KMS-11 (cell line): ENCODE data around the gene LRRC70.
"Not testable (repeated sequence)": the region's sequence is repeated elsewhere in the genome, so short reads cannot be mapped to it uniquely, and the experiment has no call there.

Experiments
- H2AFZ ChIP-seq: fragments of 200-600 bp; sonication (generic); 2 replicates; pipeline ENCODE4 v1.6.1; 2016; ENCODE audit warnings: antibody characterized with exemption, mixed run types, low read depth
- H3K27ac ChIP-seq: fragments of 200-600 bp; sonication (generic); 2 replicates; pipeline ENCODE4 v1.6.1; 2016; ENCODE audit warnings: mild to moderate bottlenecking, mixed run types
- H3K27me3 ChIP-seq: fragments of 200-600 bp; sonication (generic); 2 replicates; pipeline ENCODE4 v1.6.1; 2017; ENCODE audit warnings: mild to moderate bottlenecking, low read depth, mixed run types, moderate library complexity; ENCODE audit not compliant: insufficient read depth
- H3K36me3 ChIP-seq: fragments of 200-600 bp; sonication (generic); 2 replicates; pipeline ENCODE4 v1.6.1; 2017; ENCODE audit warnings: mild to moderate bottlenecking, mixed run types; ENCODE audit not compliant: insufficient read depth
- H3K4me1 ChIP-seq: fragments of 200-600 bp; sonication (generic); 2 replicates; pipeline ENCODE4 v1.6.1; 2016; ENCODE audit warnings: mild to moderate bottlenecking, low read depth, mixed run types; ENCODE audit not compliant: poor library complexity, severe bottlenecking
- H3K4me2 ChIP-seq: fragments of 200-600 bp; sonication (generic); 2 replicates; pipeline ENCODE4 v1.7.0; 2016; ENCODE audit warnings: mild to moderate bottlenecking, mixed run types
- H3K4me3 ChIP-seq: fragments of 200-600 bp; sonication (generic); IDR thresholded peaks from 2 replicates; pipeline ENCODE4 v1.6.1; 2017; ENCODE audit warnings: low read depth, low read length, mixed read lengths; ENCODE audit not compliant: insufficient read depth
- H3K79me2 ChIP-seq: fragments of 200-600 bp; sonication (generic); 2 replicates; pipeline ENCODE4 v1.6.1; 2016; ENCODE audit warnings: low read depth, mixed run types; ENCODE audit not compliant: insufficient read depth
- H3K9ac ChIP-seq: fragments of 200-600 bp; sonication (generic); 2 replicates; pipeline ENCODE4 v1.6.1; 2016; ENCODE audit warnings: mild to moderate bottlenecking, mixed run types
- H4K20me1 ChIP-seq: fragments of 200-600 bp; sonication (generic); 2 replicates; pipeline ENCODE4 v1.6.1; 2016; ENCODE audit warnings: mild to moderate bottlenecking, mixed run types; ENCODE audit not compliant: insufficient read depth
- TF ChIP-seq, protein P1 (sequence below): fragments of 200-600 bp; sonication (generic); conservative IDR thresholded peaks from 2 replicates; pipeline ENCODE4 v1.6.1; 2017; ENCODE audit warnings: low read depth, mild to moderate bottlenecking, antibody characterized with exemption, low read length, moderate library complexity, mixed read lengths

The LRRC70 gene

DNA sequence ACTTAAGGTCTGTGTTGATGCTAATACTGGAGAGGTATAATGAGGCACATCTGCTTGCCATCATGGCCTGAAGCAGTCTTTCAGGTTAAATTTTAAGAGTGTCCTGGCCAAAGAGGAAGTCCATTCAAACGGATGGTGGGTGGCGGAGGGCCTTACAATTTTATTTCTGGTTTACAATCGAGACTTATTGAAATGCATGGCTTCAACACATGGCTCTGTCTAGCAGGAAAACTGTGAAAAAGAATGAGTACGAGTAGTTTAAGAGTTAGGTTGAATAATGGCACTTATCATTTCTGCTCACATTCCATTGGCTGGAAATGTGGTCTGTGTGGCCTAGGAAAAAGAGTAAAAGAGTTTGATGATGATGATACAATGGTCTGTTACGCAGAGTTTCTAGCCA lies 42.1 kb downstream of the LRRC70 start:
- Histone ChIP-seq H4K20me1 (no peaks in the 10 kb centered on the region), H3K4me3 (no peak overlapping the region), H3K9ac (no peak overlapping the region), H3K27me3 (no peaks in the 10 kb centered on the region), H3K4me1 (peaks cover 24% of the 10 kb centered on the region), H2AFZ (no peak overlapping the region), H3K36me3 (no peaks in the 10 kb centered on the region), H3K79me2 (no peaks in the 10 kb centered on the region), H3K4me2 (no peak overlapping the region), H3K27ac (no peak overlapping the region)
- TF ChIP-seq, protein P1, sequence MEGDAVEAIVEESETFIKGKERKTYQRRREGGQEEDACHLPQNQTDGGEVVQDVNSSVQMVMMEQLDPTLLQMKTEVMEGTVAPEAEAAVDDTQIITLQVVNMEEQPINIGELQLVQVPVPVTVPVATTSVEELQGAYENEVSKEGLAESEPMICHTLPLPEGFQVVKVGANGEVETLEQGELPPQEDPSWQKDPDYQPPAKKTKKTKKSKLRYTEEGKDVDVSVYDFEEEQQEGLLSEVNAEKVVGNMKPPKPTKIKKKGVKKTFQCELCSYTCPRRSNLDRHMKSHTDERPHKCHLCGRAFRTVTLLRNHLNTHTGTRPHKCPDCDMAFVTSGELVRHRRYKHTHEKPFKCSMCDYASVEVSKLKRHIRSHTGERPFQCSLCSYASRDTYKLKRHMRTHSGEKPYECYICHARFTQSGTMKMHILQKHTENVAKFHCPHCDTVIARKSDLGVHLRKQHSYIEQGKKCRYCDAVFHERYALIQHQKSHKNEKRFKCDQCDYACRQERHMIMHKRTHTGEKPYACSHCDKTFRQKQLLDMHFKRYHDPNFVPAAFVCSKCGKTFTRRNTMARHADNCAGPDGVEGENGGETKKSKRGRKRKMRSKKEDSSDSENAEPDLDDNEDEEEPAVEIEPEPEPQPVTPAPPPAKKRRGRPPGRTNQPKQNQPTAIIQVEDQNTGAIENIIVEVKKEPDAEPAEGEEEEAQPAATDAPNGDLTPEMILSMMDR, result no peak

GRCh38 chr5:62621280-62621679 lies 42.7 kb downstream of the LRRC70 start:
- Histone ChIP-seq H3K4me2 (no peak overlapping the region), H2AFZ (no peak overlapping the region), H3K79me2 (no peaks in the 10 kb centered on the region), H3K4me1 (peaks cover 22% of the 10 kb centered on the region), H3K27me3 (no peaks in the 10 kb centered on the region), H4K20me1 (no peaks in the 10 kb centered on the region), H3K9ac (no peak overlapping the region), H3K4me3 (no peak overlapping the region), H3K36me3 (no peaks in the 10 kb centered on the region), H3K27ac (no peak overlapping the region)
- TF ChIP-seq, protein P1, result no peak

GRCh38 chr5:62623271-62623670 lies 44.7 kb downstream of the LRRC70 start:
- H3K79me2 ChIP-seq, result no peaks in the 10 kb centered on the region
- H3K27ac ChIP-seq, result no peak overlapping the region
- no peak overlapping the region for H2AFZ ChIP-seq
- H3K4me3 ChIP-seq, result no peak overlapping the region
- H3K4me1 ChIP-seq, result peaks cover 2% of the 10 kb centered on the region
- TF ChIP-seq, protein P1, result no peak
- no peaks in the 10 kb centered on the region for H3K36me3 ChIP-seq
- H3K27me3 ChIP-seq, result no peaks in the 10 kb centered on the region
- H3K9ac ChIP-seq, result no peak overlapping the region
- no peak overlapping the region for H3K4me2 ChIP-seq
- no peaks in the 10 kb centered on the region for H4K20me1 ChIP-seq

GRCh38 chr5:62624436-62624835 lies 45.8 kb downstream of the LRRC70 start:
- H3K4me2 ChIP-seq, H3K36me3 ChIP-seq, H3K27ac ChIP-seq, H3K79me2 ChIP-seq, H4K20me1 ChIP-seq, H3K27me3 ChIP-seq, H3K9ac ChIP-seq, H3K4me1 ChIP-seq, H2AFZ ChIP-seq, H3K4me3 ChIP-seq: not testable (repeated sequence)

DNA sequence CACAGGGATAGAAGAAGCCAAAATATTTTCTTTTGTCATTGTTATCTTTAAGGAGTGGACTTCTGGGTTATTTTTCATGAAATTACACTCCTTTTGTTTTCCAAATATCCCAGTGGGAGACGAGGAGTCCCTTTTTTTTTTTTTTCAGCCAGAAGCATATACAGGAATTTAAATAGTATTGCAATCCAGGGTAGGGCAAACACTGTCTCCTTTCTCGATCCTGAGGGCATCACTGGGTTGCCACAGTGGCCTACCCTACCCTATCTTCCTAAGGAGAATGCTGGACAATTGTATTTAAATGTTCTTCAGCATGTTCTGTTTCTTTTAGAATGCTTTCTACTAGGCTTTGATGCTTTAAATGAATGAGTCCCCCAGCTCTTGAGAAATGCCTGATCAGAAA lies 47.9 kb downstream of the LRRC70 start:
- Histone ChIP-seq H4K20me1 (no peaks in the 10 kb centered on the region), H2AFZ (no peak overlapping the region), H3K79me2 (no peaks in the 10 kb centered on the region), H3K4me3 (no peak overlapping the region), H3K27me3 (no peaks in the 10 kb centered on the region), H3K4me2 (no peak overlapping the region), H3K4me1 (no peaks in the 10 kb centered on the region), H3K27ac (no peak overlapping the region), H3K9ac (no peak overlapping the region), H3K36me3 (no peaks in the 10 kb centered on the region)
- TF ChIP-seq, protein P1, result no peak
